ENCODE data around the gene LASP1NB.
A peak's percentile ranks its signal among the peaks of the same experiment; 100 is the strongest.
"Not testable (repeated sequence)": the region's sequence is repeated elsewhere in the genome, so short reads cannot be mapped to it uniquely, and the experiment has no call there.

The LASP1NB gene

DNA sequence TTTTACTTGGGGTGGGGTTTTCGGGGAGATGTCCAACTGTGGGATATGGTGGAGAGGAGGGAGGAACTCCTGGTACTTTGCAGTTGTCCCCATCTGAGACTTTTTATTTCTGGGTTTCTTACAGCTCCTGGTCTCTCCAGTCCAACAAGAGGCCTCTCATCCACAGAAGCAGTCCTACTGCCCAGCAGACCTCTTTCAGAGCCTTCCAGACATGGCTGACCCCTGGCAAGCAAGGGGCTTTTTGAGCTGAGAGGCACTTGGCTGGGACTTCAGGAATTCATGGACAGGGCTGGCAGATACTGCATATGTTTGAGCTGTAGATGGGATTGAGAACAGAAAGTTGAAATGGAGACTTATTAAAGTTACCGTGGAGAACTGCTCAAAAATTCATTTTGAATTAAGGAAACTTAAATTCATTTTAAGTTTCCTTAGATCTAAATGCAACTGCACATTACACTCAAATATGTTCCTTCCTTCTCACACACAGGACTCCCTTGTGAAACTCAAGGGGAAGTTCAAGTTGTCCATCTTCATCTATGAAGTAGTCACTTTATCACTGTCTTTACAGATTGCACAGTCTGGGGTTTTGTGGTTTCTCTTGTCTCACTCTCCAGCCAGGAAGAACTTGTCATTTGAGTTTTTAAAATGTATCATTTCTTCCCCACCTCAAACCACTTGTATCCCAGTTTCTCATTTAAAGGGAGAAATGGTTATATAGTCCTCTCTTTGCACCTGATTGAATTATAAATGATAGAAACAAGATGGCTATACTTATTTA, 1.1 kb downstream of the LASP1NB start:
- no peak for TF ChIP-seq EZH2 (IDR thresholded peaks at IDR 0.05)
- TF ChIP-seq FOXP2 (optimal IDR thresholded peaks at IDR 0.05; ENCODE audit: control extremely low read depth, extremely low read length, insufficient read depth) = no peak
- TF ChIP-seq POLR2AphosphoS5 (IDR thresholded peaks at IDR 0.05; ENCODE audit: borderline replicate concordance, low read depth, low read length) = no peak
- H3K9ac ChIP-seq (ENCODE audit: insufficient read length) = no peak overlapping the region
- no peak overlapping the region for H3K27ac ChIP-seq
- DNase-seq (ENCODE audit: low read depth, low spot score) = no peak
- no peaks in the 10 kb centered on the region for H3K36me3 ChIP-seq (ENCODE audit: insufficient read depth, low read length)
- no peak overlapping the region for H3K4me3 ChIP-seq
- no peaks in the 10 kb centered on the region for H3K9me3 ChIP-seq (ENCODE audit: low read depth, low read length)

DNA sequence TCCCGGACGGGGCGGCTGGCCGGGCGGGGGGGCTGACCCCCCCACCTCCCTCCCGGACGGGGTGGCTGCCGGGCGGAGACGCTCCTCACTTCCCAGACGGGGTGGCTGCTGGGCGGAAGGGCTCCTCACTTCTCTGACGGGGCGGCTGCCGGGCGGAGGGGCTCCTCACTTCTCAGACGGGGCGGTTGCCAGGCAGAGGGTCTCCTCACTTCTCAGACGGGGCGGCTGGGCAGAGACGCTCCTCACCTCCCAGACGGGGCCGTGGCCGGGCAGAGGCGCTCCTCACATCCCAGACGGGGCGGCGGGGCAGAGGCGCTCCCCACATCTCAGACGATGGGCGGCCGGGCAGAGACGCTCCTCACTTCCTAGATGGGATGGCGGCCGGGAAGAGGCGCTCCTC, 5.4 kb downstream of the LASP1NB start:
- not testable (repeated sequence) for H3K9me3 ChIP-seq (ENCODE audit: low read depth, low read length); H3K27ac ChIP-seq; H3K9ac ChIP-seq (ENCODE audit: insufficient read length); H3K36me3 ChIP-seq (ENCODE audit: insufficient read depth, low read length); DNase-seq (ENCODE audit: low read depth, low spot score); H3K4me3 ChIP-seq

DNA sequence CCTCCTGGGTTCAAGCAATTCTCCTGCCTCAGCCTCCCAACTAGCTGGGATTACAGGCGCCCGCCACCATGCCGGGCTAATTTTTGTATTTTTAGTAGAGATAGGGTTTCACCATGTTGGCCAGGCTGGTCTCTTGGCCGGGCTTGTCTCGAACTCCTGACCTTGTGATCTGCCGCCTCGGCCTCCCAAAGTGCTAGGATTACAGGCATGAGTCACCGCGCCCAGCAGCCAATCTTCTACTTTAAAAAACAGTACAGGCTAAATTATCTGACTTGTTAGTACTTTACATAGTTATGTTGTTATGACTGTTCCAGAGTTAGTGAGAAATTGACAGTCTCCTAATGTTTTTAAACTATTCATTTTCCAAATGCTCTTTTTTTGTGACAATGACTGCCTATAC, 8.5 kb downstream of the LASP1NB start:
- not testable (repeated sequence) for H3K4me3 ChIP-seq; H3K9ac ChIP-seq (ENCODE audit: insufficient read length); H3K27ac ChIP-seq; H3K9me3 ChIP-seq (ENCODE audit: low read depth, low read length); H3K36me3 ChIP-seq (ENCODE audit: insufficient read depth, low read length); DNase-seq (ENCODE audit: low read depth, low spot score)

DNA sequence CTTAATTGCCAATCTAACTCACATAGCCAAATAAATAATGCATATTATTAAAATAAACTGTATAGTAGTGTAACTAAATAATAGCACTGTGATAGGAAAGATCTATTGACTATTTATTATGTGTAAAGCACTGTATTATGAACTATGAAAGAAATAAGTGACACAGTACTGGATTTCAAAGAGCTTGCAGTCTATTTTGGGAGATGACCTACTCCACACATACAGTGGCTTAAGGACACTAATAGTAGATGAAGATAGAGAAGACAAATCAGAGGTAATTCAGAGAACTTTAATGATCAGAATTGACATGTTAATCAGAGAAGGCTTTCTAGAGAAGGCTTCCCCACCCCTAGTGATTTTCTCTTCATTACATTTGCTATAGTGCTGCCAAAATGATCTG, 14.6 kb downstream of the LASP1NB start:
- no peaks in the 10 kb centered on the region for H3K9me3 ChIP-seq (ENCODE audit: low read depth, low read length)
- no peak overlapping the region for H3K4me3 ChIP-seq
- no peak overlapping the region for H3K9ac ChIP-seq (ENCODE audit: insufficient read length)
- H3K27ac ChIP-seq = no peak overlapping the region
- H3K36me3 ChIP-seq (ENCODE audit: insufficient read depth, low read length) = no peaks in the 10 kb centered on the region
- DNase-seq (ENCODE audit: low read depth, low spot score) = no peak
- no peak for TF ChIP-seq FOXP2 (optimal IDR thresholded peaks at IDR 0.05; ENCODE audit: control extremely low read depth, extremely low read length, insufficient read depth)
- no peak for TF ChIP-seq EZH2 (IDR thresholded peaks at IDR 0.05)
- no peak for TF ChIP-seq POLR2AphosphoS5 (IDR thresholded peaks at IDR 0.05; ENCODE audit: borderline replicate concordance, low read depth, low read length)

DNA sequence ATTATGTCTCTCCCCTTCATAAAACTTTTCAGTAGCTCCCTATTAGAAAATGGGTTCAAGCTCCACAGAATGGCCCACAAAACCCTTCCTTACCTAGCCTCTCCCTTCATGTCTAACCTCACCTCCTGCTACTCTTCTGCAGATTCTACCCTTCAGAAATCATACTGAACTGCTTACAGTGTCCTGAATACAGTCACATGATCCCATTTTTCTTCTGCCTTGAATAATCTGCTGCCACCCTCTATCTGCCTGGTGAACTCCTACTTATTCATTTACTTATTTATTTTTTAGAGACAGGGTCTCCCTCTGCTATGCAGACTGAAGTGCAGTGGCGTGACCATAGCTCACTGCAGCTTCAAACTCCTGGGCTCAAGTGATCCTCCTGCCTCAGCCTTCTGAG, 15.0 kb downstream of the LASP1NB start:
- H3K9me3 ChIP-seq (ENCODE audit: low read depth, low read length) = no peaks in the 10 kb centered on the region
- H3K27ac ChIP-seq = no peak overlapping the region
- DNase-seq (ENCODE audit: low read depth, low spot score) = no peak
- no peak overlapping the region for H3K4me3 ChIP-seq
- H3K36me3 ChIP-seq (ENCODE audit: insufficient read depth, low read length) = no peaks in the 10 kb centered on the region
- TF ChIP-seq POLR2AphosphoS5 (IDR thresholded peaks at IDR 0.05; ENCODE audit: borderline replicate concordance, low read depth, low read length) (no peak), EZH2 (IDR thresholded peaks at IDR 0.05) (no peak), FOXP2 (optimal IDR thresholded peaks at IDR 0.05; ENCODE audit: control extremely low read depth, extremely low read length, insufficient read depth) (no peak)
- H3K9ac ChIP-seq (ENCODE audit: insufficient read length) = no peak overlapping the region

DNA sequence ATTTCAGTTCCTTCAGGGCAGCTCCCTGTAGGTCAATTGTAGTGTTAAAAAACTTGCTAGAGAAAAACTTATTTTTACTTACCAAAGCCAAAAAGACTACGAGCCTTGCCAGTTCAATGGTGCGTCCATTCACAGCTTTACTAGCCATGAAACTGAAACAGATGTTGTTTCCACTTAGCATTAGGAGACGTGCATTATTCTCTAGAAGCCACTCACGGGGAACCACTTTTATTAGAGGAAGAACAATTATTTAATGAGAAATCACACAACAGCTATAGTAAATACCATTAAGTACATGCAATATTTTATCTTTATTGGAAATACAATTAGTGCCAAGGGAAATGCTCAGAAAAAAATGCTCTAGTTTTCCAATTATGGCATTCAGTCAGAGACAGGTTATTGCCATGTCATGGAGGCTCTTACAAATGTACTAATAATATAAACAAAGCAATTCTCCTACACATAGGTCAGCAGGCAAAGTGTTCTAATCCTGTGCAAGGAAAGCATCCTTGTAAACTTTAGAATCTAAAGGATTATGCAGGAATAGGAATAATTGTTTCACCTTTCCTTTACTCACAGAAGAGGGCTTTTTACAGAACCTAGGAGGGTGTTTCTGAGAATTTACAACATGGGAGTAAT, 17.4 kb downstream of the LASP1NB start:
- TF ChIP-seq POLR2AphosphoS5 (IDR thresholded peaks at IDR 0.05; ENCODE audit: borderline replicate concordance, low read depth, low read length) (no peak), FOXP2 (optimal IDR thresholded peaks at IDR 0.05; ENCODE audit: control extremely low read depth, extremely low read length, insufficient read depth) (no peak), EZH2 (IDR thresholded peaks at IDR 0.05) (no peak)
- Histone ChIP-seq H3K27ac (no peak overlapping the region; the same call in 1 of the 2 replicates), H3K9ac (ENCODE audit: insufficient read length) (no peak overlapping the region), H3K9me3 (ENCODE audit: low read depth, low read length) (no peaks in the 10 kb centered on the region), H3K36me3 (ENCODE audit: insufficient read depth, low read length) (no peaks in the 10 kb centered on the region), H3K4me3 (peak overlapping the region; percentile 28)
- DNase-seq (ENCODE audit: low read depth, low spot score) = no peak

DNA sequence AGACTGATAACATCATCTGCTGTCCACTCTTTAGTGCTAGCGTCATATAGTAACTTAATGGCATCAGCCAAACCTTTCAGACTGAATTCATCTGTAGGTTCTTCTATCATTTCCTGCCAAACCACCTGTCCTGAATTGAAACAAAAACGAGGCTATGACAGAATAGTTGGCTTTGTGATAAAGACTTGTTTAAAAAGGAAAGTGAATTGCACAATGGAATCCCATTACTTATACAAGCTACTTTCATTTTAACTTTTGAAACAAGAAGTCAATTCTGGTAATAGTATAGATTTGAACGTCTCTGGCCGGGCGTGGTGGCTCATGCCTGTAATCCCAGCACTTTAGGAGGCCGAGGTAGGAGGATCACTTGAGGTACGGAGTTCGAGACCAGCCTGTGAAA, 18.2 kb downstream of the LASP1NB start:
- DNase-seq (ENCODE audit: low read depth, low spot score) = no peak
- H3K27ac ChIP-seq = no peak overlapping the region
- H3K4me3 ChIP-seq = no peak overlapping the region
- TF ChIP-seq FOXP2 (optimal IDR thresholded peaks at IDR 0.05; ENCODE audit: control extremely low read depth, extremely low read length, insufficient read depth) (no peak), POLR2AphosphoS5 (IDR thresholded peaks at IDR 0.05; ENCODE audit: borderline replicate concordance, low read depth, low read length) (no peak), EZH2 (IDR thresholded peaks at IDR 0.05) (no peak)
- no peaks in the 10 kb centered on the region for H3K36me3 ChIP-seq (ENCODE audit: insufficient read depth, low read length)
- H3K9me3 ChIP-seq (ENCODE audit: low read depth, low read length) = no peaks in the 10 kb centered on the region
- H3K9ac ChIP-seq (ENCODE audit: insufficient read length) = no peak overlapping the region

DNA sequence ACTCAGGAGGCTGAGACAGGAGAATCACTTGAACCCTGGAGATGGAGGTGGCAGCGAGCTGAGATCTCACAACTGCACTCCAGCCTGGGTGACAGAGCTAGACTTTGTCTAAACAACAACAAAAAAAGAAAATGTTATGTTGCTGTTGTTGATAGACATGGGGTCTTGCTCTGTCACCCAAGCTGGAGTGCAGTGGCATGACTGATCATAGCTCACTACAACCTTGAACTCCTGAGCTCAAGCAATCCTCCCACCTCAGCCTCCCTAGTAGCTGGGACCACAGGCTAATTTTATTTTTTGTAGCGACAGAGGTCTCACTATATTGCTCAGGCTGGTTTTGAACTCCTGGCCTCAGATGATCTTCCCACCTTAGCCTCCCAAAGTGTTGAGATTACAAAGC, 21.8 kb downstream of the LASP1NB start:
- Histone ChIP-seq H3K4me3 (no peak overlapping the region), H3K36me3 (ENCODE audit: insufficient read depth, low read length) (no peaks in the 10 kb centered on the region), H3K9me3 (ENCODE audit: low read depth, low read length) (no peaks in the 10 kb centered on the region), H3K9ac (ENCODE audit: insufficient read length) (no peak overlapping the region), H3K27ac (no peak overlapping the region)
- TF ChIP-seq EZH2 (IDR thresholded peaks at IDR 0.05) = no peak
- TF ChIP-seq POLR2AphosphoS5 (IDR thresholded peaks at IDR 0.05; ENCODE audit: borderline replicate concordance, low read depth, low read length) = no peak
- TF ChIP-seq FOXP2 (optimal IDR thresholded peaks at IDR 0.05; ENCODE audit: control extremely low read depth, extremely low read length, insufficient read depth) = no peak
- no peak for DNase-seq (ENCODE audit: low read depth, low spot score)

DNA sequence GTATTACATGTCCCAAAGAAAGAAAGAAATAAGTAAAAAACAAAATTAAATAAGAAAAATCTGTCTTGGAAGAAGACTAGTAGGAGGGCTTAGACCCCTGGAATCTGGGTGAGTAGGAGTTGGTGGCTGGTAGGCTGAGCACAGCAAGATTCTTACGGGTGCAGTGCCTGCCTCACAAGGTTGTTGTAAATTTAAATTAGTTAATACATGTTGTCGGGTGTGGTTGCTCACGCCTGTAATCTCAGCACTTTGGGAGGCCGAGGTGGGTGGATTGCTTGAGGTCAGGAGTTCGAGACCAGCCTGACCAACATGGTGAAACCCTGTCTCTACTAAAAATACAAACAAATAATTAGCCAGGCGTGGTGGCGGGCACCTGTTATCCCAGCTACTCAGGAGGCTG, 28.4 kb downstream of the LASP1NB start:
- not testable (repeated sequence) for H3K4me3 ChIP-seq; H3K36me3 ChIP-seq (ENCODE audit: insufficient read depth, low read length); H3K9me3 ChIP-seq (ENCODE audit: low read depth, low read length); H3K27ac ChIP-seq; H3K9ac ChIP-seq (ENCODE audit: insufficient read length); DNase-seq (ENCODE audit: low read depth, low spot score)
